Heart right ventricle (tissue), 16 donors: ENCODE data around the gene SNAP23. TPM values are rescaled to one million over a fixed set of nuclear protein-coding genes. Genes with fewer than 3 reads are reported as not detected.

Experiments
- ATAC-seq, 8 donors: fragments of 200-7000 bp; cut with Tn5 transposase; one replicate each; pipeline ENCODE4 v1.9.1; 2020; ENCODE audit warnings: mild to moderate bottlenecking in 8 of 8, moderate library complexity in 8 of 8, moderate number of reproducible peaks in 1 of 8
- DNase-seq, 2 donors: peaks; one replicate each; pipeline ENCODE4 v3.0.0-alpha.2; 2020
- H3K27ac ChIP-seq, 10 donors: fragments of 200-600 bp; sonication (generic) in 2 of 10; one replicate each; pipeline versions ENCODE4 v1.5.0 to v1.8.0; 2020 to 2022; ENCODE audit warnings: mild to moderate bottlenecking in 3 of 10
- H3K27me3 ChIP-seq, 7 donors: fragments of 200-600 bp; one replicate each; pipeline ENCODE4 v1.8.0; 2021 to 2022; ENCODE audit warnings: mild to moderate bottlenecking in 2 of 7
- H3K36me3 ChIP-seq, 9 donors: fragments of 200-600 bp; sonication (generic) in 1 of 9; one replicate each; pipeline versions ENCODE4 v1.5.0 to v1.8.0; 2020 to 2022; ENCODE audit warnings: mild to moderate bottlenecking in 2 of 9
- H3K4me1 ChIP-seq, 9 donors: fragments of 200-600 bp; sonication (generic) in 1 of 9; one replicate each; pipeline versions ENCODE4 v1.5.0 to v1.8.0; 2020 to 2022; ENCODE audit warnings: mild to moderate bottlenecking in 4 of 9
- H3K4me3 ChIP-seq, 10 donors: fragments of 200-600 bp; sonication (generic) in 2 of 10; one replicate each; pipeline versions ENCODE4 v1.5.0 to v1.8.0; 2020 to 2022; ENCODE audit warnings: mild to moderate bottlenecking in 7 of 10, moderate library complexity in 2 of 10
- H3K9me3 ChIP-seq, 11 donors: fragments of 200-600 bp in 10 of 11; sonication (generic) in 2 of 11; one replicate each; pipeline versions ENCODE4 v1.5.0 to v1.8.0; 2013 to 2022; ENCODE audit warnings: mild to moderate bottlenecking in 2 of 11, control low read depth in 1 of 11, moderate library complexity in 1 of 11
- WGBS, 2 donors: extraction: QIAGEN DNeasy Blood & Tissue Kit; methylation state at CpG; one replicate each; pipeline ENCODE4 v1.1.7; 2013; ENCODE audit warnings: inconsistent platforms in 1 of 2; 5-methylcytosine and 5-hydroxymethylcytosine counted together
- intact Hi-C, 10 donors: fragments of 100-400 bp; cut with DNase I; formaldehyde crosslinking; loops; one replicate each; pipeline versions ENCODE4 v1.11.1 to v1.14.2; 2022
- long read RNA-seq, 3 donors: library from polyadenylated mRNA; unstranded; transcript quantifications; one replicate each; pipeline ENCODE4 v2.0.0, GENCODE V29; 2020 to 2021
- polyA plus RNA-seq, 2 donors: library from polyadenylated mRNA; stranded (reverse); fragments of 200-250 nt; gene quantifications; one replicate each; pipeline ENCODE4 v1.2.3, GENCODE V29; 2013
- total RNA-seq, 10 donors: library from RNA; stranded (reverse); fragmentation: NEBNext Ultra II Directional in 3 of 10; extraction: Animal tissue kit (Norgen Biotek cat#: 25700) in 3 of 10; gene quantifications; one replicate each; pipeline versions ENCODE4 v1.2.1 to v1.2.4, GENCODE V29; 2021 to 2023
- TF ChIP-seq, protein P1 (sequence below), 9 donors: fragments of 200-600 bp; sonication (generic) in 2 of 9; IDR thresholded peaks; one replicate each; pipeline versions ENCODE4 v1.5.0 to v1.8.0; 2021 to 2022; ENCODE audit warnings: antibody characterized with exemption in 9 of 9, mild to moderate bottlenecking in 5 of 9, moderate library complexity in 1 of 9
- donor health status: Arrhythmogenic right ventricular cardiomyopathy.
- donor health status: ischemic (EF 13 %, LVEDD 7.1; RV severe dilation, severe dysfunction).
- donor health status: healthy with polysubstance abuse.
- donor health status: DM: no; HTN: yes; CAD: no.
- donor health status: DM: no; HTN: no; CAD: no.
- donor health status: ischemic (EF 25% LVEDD 6.9; RV normal size, moderate dysfunction).
- donor health status: ischemic (EF 25% LVEDD 5.7; RV mildly dilated, moderate dysfunction).
- donor health status: healthy.
- donor health status: DM: yes; HTN: yes; CAD: no.
- donor health status: Ischemic cardiomyopathy.
- donor health status: ischemic (EF 35%, LVEDD 5.7; RV mildly dilated, moderate dysfunction).
- donor health status: nonischemic (EF 11% LVEDD 7.7; RV severe dilation, severe dysfunction).
- donor health status: DM: yes; HTN: yes; CAD: no.
- donor health status: PGD.
- donor health status: ischemic (EF 29% LVEDD 5.4; RV normal size, mild dysfunction).
- donor health status: nonischemic (EF 23%, LVEDD 6.1; RV moderate dilation, normal function).

SNAP23 gene
- total RNA-seq (10 to 100 TPM; 26.7 to 64.8 (median 46.6) TPM), polyA plus RNA-seq (10 to 100 TPM; 24.8 to 87.9 TPM)
- long read RNA-seq, donor 1, transcript SNAP23-201 (8 exons, 2,687 nt) = major isoform, 29 of 54 reads
- long read RNA-seq, donor 1, partial matches to known transcripts = 1 of 54 reads
- long read RNA-seq, donor 1, other reads (novel, unspliced or antisense) = 24 of 54 reads
- long read RNA-seq, donor 2, transcript SNAP23-201 (8 exons, 2,687 nt) = major isoform, 21 of 57 reads
- long read RNA-seq, donor 2, partial matches to known transcripts = 2 of 57 reads
- long read RNA-seq, donor 2, other reads (novel, unspliced or antisense) = 32 of 57 reads
- long read RNA-seq, donor 3, transcript SNAP23-201 (8 exons, 2,687 nt) = major isoform, 49 of 120 reads
- long read RNA-seq, donor 3, partial matches to known transcripts = 5 of 120 reads
- long read RNA-seq, donor 3, other reads (novel, unspliced or antisense) = 64 of 120 reads

GRCh38 chr15:42495361-42496212 is at the start of gene SNAP23:
SNAP23 (plus strand) TSS chr15:42495634; CDS start chr15:42511847, 16,213 bp downstream.
- Histone ChIP-seq H3K9me3 (no peaks in the 10 kb centered on the region), H3K4me1 (peaks cover 8 to 81% (median 58%) of the 10 kb centered on the region in 9 donors), H3K27me3 (no peaks in the 10 kb centered on the region), H3K4me3 (peak within 1 kb of the TSS; percentile 34 to 95 (median 68)), H3K36me3 (peaks cover 0 to 5% (median 0%) of the 10 kb centered on the region in 9 donors), H3K27ac (peak within 1 kb of the TSS; percentile 83 to 93 (median 90))
- TF ChIP-seq, protein P1, sequence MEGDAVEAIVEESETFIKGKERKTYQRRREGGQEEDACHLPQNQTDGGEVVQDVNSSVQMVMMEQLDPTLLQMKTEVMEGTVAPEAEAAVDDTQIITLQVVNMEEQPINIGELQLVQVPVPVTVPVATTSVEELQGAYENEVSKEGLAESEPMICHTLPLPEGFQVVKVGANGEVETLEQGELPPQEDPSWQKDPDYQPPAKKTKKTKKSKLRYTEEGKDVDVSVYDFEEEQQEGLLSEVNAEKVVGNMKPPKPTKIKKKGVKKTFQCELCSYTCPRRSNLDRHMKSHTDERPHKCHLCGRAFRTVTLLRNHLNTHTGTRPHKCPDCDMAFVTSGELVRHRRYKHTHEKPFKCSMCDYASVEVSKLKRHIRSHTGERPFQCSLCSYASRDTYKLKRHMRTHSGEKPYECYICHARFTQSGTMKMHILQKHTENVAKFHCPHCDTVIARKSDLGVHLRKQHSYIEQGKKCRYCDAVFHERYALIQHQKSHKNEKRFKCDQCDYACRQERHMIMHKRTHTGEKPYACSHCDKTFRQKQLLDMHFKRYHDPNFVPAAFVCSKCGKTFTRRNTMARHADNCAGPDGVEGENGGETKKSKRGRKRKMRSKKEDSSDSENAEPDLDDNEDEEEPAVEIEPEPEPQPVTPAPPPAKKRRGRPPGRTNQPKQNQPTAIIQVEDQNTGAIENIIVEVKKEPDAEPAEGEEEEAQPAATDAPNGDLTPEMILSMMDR (IDR thresholded peaks at IDR 0.05) = no peak
- ATAC-seq = peak; percentile 95 to 97 (median 96)
- intact Hi-C loops = loop anchor here in 2 of 10 donors (5.0 to 10.0 kb wide), 2 partner anchors 57 to 79 kb away; partner anchors contain the start of gene STARD9 (in 1 of the 2)
- DNase-seq = peak; percentile 93
- 0% methylated on average over 43 of the region's 43 CpGs for WGBS, 2 donors

DNA sequence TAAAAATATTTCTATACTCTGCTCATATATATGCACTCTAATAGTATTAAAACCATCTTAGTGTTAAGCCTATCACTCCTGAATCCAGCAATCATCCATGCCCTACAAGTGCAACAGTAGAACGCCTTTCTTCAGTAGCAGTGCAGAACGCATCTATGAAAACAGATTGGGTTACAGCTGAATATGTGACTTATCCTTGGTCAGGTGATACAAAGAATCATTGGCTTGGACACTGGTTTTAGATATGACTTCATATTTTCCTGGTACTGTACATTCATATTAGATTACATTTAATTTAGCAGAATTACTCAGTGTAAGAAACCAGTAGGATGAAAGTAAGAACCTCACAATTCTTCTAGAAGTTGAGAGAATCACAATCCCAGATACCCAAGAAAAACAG is 47.8 kb upstream of the SNAP23 start:
- TF ChIP-seq, protein P1 (IDR thresholded peaks at IDR 0.05) = no peak
- Histone ChIP-seq H3K27ac (peak overlapping the region in 5 of 10 donors; percentile 25 to 56 (median 46)), H3K36me3 (peaks cover 0 to 98% (median 75%) of the 10 kb centered on the region in 9 donors), H3K27me3 (no peaks in the 10 kb centered on the region), H3K4me1 (peaks cover 0 to 43% (median 10%) of the 10 kb centered on the region in 9 donors), H3K4me3 (peak overlapping the region in 4 of 10 donors; percentile 26 to 34 (median 30)), H3K9me3 (no peaks in the 10 kb centered on the region)
- intact Hi-C loops = no loop called here
- ATAC-seq = peak in 4 of 8 donors; percentile 32 to 76 (median 61)
- WGBS, 2 donors = 45 to 74% methylated on average over 2 of the region's 2 CpGs
- no peak for DNase-seq

- no peak for DNase-seq
- H3K36me3 ChIP-seq = peaks cover 0 to 97% (median 68%) of the 10 kb centered on the region in 9 donors
Observed at GRCh38 chr15:42448281-42448680, 47.2 kb upstream of the SNAP23 start.

More at GRCh38 chr15:42448281-42448680, 47.2 kb upstream of the SNAP23 start:
- TF ChIP-seq, protein P1 (IDR thresholded peaks at IDR 0.05) = no peak
- 91 to 92% methylated on average over 6 of the region's 6 CpGs for WGBS, 2 donors
- Histone ChIP-seq H3K27me3 (no peaks in the 10 kb centered on the region), H3K27ac (peak overlapping the region in 5 of 10 donors; percentile 25 to 56 (median 46)), H3K4me3 (peak overlapping the region in 1 of 10 donors; percentile 31), H3K9me3 (no peaks in the 10 kb centered on the region), H3K4me1 (peaks cover 0 to 43% (median 10%) of the 10 kb centered on the region in 9 donors)
- peak in 1 of 8 donors; percentile 27 for ATAC-seq
- intact Hi-C loops = no loop called here
